ENCODE measurements around the gene FBXO46. TPM values are rescaled to one million over a fixed set of nuclear protein-coding genes. Genes with fewer than 3 reads are reported as not detected.

Gene FBXO46
- 10 to 100 TPM; 12.0 to 21.1 (median 20.6) TPM for total RNA-seq

- H3K27me3 ChIP-seq: no peaks in the 10 kb centered on the region
- peak; percentile 98 to 99 for ATAC-seq (ENCODE audit: low FRiP score in 2 of 2)
- H3K4me3 ChIP-seq: peak within 1 kb of the TSS; percentile 81 to 99 (median 90)
- H3K4me1 ChIP-seq: peaks cover 13 to 25% (median 16%) of the 10 kb centered on the region in 4 donors
- peak within 1 kb of the TSS; percentile 81 to 88 (median 83) for H3K27ac ChIP-seq
- H3K36me3 ChIP-seq: peaks cover 0 to 3% (median 0%) of the 10 kb centered on the region in 4 donors
- no peaks in the 10 kb centered on the region for H3K9me3 ChIP-seq
- 1 to 2% methylated on average over 42 to 48 of the region's 48 CpGs for WGBS, 2 donors
- DNase-seq: peak; percentile 94 to 98
- peak in 2 of 4 donors; percentile 39 to 85 for TF ChIP-seq POLR2A (IDR thresholded peaks at IDR 0.05)
- TF ChIP-seq POLR2AphosphoS5 (IDR thresholded peaks at IDR 0.05): peak; percentile 91
- TF ChIP-seq EP300 (IDR thresholded peaks at IDR 0.05): peak in 1 of 4 donors; percentile 11
- TF ChIP-seq, protein P1, sequence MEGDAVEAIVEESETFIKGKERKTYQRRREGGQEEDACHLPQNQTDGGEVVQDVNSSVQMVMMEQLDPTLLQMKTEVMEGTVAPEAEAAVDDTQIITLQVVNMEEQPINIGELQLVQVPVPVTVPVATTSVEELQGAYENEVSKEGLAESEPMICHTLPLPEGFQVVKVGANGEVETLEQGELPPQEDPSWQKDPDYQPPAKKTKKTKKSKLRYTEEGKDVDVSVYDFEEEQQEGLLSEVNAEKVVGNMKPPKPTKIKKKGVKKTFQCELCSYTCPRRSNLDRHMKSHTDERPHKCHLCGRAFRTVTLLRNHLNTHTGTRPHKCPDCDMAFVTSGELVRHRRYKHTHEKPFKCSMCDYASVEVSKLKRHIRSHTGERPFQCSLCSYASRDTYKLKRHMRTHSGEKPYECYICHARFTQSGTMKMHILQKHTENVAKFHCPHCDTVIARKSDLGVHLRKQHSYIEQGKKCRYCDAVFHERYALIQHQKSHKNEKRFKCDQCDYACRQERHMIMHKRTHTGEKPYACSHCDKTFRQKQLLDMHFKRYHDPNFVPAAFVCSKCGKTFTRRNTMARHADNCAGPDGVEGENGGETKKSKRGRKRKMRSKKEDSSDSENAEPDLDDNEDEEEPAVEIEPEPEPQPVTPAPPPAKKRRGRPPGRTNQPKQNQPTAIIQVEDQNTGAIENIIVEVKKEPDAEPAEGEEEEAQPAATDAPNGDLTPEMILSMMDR (IDR thresholded peaks at IDR 0.05): no peak
Observed at GRCh38 chr19:45730368-45731288, at the start of gene FBXO46. TSS of gene FBXO46 (minus strand) at chr19:45730896. CDS start at chr19:45713495, 17,401 bp downstream.

DNA sequence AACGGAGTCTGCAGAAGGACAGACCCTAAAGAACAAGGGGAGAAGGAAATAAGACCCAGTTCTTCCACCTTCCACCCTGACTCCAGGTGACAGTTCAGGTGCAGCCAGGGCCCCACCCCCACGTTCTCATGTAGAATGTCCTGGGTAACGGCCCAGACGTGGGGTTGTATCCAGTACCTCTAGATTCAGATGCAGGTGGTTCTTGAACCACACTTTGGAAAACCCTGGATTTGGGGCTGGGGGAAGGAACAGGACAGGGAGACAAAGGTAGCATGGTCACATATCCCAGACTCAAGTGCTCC lies 49.4 kb upstream of the FBXO46 start:
- Histone ChIP-seq H3K27me3 (no peaks in the 10 kb centered on the region), H3K9me3 (no peaks in the 10 kb centered on the region), H3K4me1 (peaks cover 35 to 58% (median 43%) of the 10 kb centered on the region in 4 donors), H3K36me3 (peaks cover 0 to 32% (median 18%) of the 10 kb centered on the region in 4 donors), H3K27ac (peak overlapping the region in 3 of 4 donors; percentile 37 to 84 (median 82)), H3K4me3 (peak overlapping the region in 2 of 4 donors; percentile 55 to 58)
- TF ChIP-seq, protein P1 (IDR thresholded peaks at IDR 0.05): no peak
- TF ChIP-seq EP300 (IDR thresholded peaks at IDR 0.05) (no peak), POLR2A (IDR thresholded peaks at IDR 0.05) (no peak), POLR2AphosphoS5 (IDR thresholded peaks at IDR 0.05) (no peak)
- DNase-seq: no peak
- 37 to 83% methylated on average over 2 to 4 of the region's 4 CpGs for WGBS, 2 donors
- no peak for ATAC-seq (ENCODE audit: low FRiP score in 2 of 2)

GRCh38 chr19:45779231-45780145 lies 48.8 kb upstream of the FBXO46 start:
- H3K27ac ChIP-seq: peak overlapping the region in 3 of 4 donors; percentile 37 to 84 (median 82)
- no peaks in the 10 kb centered on the region for H3K27me3 ChIP-seq
- no peak for TF ChIP-seq EP300 (IDR thresholded peaks at IDR 0.05)
- TF ChIP-seq, protein P1 (IDR thresholded peaks at IDR 0.05): peak; percentile 58 to 88 (median 77)
- no peak for TF ChIP-seq POLR2AphosphoS5 (IDR thresholded peaks at IDR 0.05)
- TF ChIP-seq POLR2A (IDR thresholded peaks at IDR 0.05): peak in 1 of 4 donors; percentile 14
- peak overlapping the region in 3 of 4 donors; percentile 23 to 55 (median 40) for H3K4me3 ChIP-seq
- no peaks in the 10 kb centered on the region for H3K9me3 ChIP-seq
- peak; percentile 78 to 91 for ATAC-seq (ENCODE audit: low FRiP score in 2 of 2)
- 9 to 16% methylated on average over 32 to 47 of the region's 48 CpGs for WGBS, 2 donors
- H3K4me1 ChIP-seq: peaks cover 35 to 58% (median 43%) of the 10 kb centered on the region in 4 donors
- peaks cover 0 to 32% (median 18%) of the 10 kb centered on the region in 4 donors for H3K36me3 ChIP-seq
- peak; percentile 88 to 97 for DNase-seq

GRCh38 chr19:45778010-45778661 lies 47.4 kb upstream of the FBXO46 start:
- ATAC-seq (ENCODE audit: low FRiP score in 2 of 2) (no peak), DNase-seq (peak in 1 of 2 donors; percentile 80)
- no peak overlapping the region for H3K27ac ChIP-seq
- no peaks in the 10 kb centered on the region for H3K9me3 ChIP-seq
- peaks cover 0 to 38% (median 18%) of the 10 kb centered on the region in 4 donors for H3K36me3 ChIP-seq
- H3K4me3 ChIP-seq: no peak overlapping the region
- no peaks in the 10 kb centered on the region for H3K27me3 ChIP-seq
- WGBS, 2 donors: 94 to 99% methylated on average over 26 to 28 of the region's 28 CpGs
- peaks cover 35 to 47% (median 37%) of the 10 kb centered on the region in 4 donors for H3K4me1 ChIP-seq
- TF ChIP-seq POLR2AphosphoS5 (IDR thresholded peaks at IDR 0.05) (no peak), EP300 (IDR thresholded peaks at IDR 0.05) (no peak), POLR2A (IDR thresholded peaks at IDR 0.05) (no peak)
- TF ChIP-seq, protein P1 (IDR thresholded peaks at IDR 0.05): no peak

Data from upper lobe of left lung (tissue), 6 donors.